HTERT RPE-1 (cell line): ENCODE data around the gene TMC4.
"Not testable (repeated sequence)": the region's sequence is repeated elsewhere in the genome, so short reads cannot be mapped to it uniquely, and the experiment has no call there.

Source experiments
- in situ Hi-C: fragments of 300-500 bp; cut with MboI; formaldehyde crosslinking; loops from 4 replicates; pipeline ENCODE4 v1.14.3; 2020; ENCODE audit warnings: low sequenced_read_pairs

TMC4 gene

GRCh38 chr19:54172471-54173358, at the start of gene TMC4:
Gene TMC4 (minus strand): TSS chr19:54173160. CDS start chr19:54173117, 43 bp downstream.
- in situ Hi-C loops: no loop called here

- in situ Hi-C loops: not testable (repeated sequence)
These were observed 49.0 kb upstream of the TMC4 start for GRCh38 chr19:54221947-54222346.

- in situ Hi-C loops: not testable (repeated sequence)
These were observed 46.7 kb upstream of the TMC4 start for GRCh38 chr19:54219702-54220101.

- in situ Hi-C loops: no loop called here
These were observed 46.2 kb upstream of the TMC4 start for GRCh38 chr19:54218960-54219661.

GRCh38 chr19:54218259-54218658, 45.3 kb upstream of the TMC4 start:
- in situ Hi-C loops: no loop called here

- in situ Hi-C loops: not testable (repeated sequence)
These were observed 44.7 kb upstream of the TMC4 start for GRCh38 chr19:54217517-54218247.

GRCh38 chr19:54216869-54217268, 43.9 kb upstream of the TMC4 start:
- in situ Hi-C loops: no loop called here

GRCh38 chr19:54214734-54215133, 41.8 kb upstream of the TMC4 start:
- in situ Hi-C loops: not testable (repeated sequence)

- in situ Hi-C loops: not testable (repeated sequence)
These were observed 41.3 kb upstream of the TMC4 start for GRCh38 chr19:54214217-54214616.

- in situ Hi-C loops: no loop called here
These were observed 38.3 kb upstream of the TMC4 start for GRCh38 chr19:54211235-54211634.

GRCh38 chr19:54209811-54210494, 37.0 kb upstream of the TMC4 start:
- in situ Hi-C loops: no loop called here

- in situ Hi-C loops: no loop called here
These were observed 36.3 kb upstream of the TMC4 start for GRCh38 chr19:54209058-54209810.

GRCh38 chr19:54208784-54209057, 35.8 kb upstream of the TMC4 start:
- in situ Hi-C loops: no loop called here

- in situ Hi-C loops: no loop called here
These were observed 35.2 kb upstream of the TMC4 start for GRCh38 chr19:54207983-54208783.

- in situ Hi-C loops: no loop called here
These were observed 34.7 kb upstream of the TMC4 start for GRCh38 chr19:54207676-54207982.

- in situ Hi-C loops: not testable (repeated sequence)
These were observed 34.2 kb upstream of the TMC4 start for GRCh38 chr19:54207193-54207592.

GRCh38 chr19:54206831-54207177, 33.8 kb upstream of the TMC4 start:
- in situ Hi-C loops: no loop called here

- in situ Hi-C loops: no loop called here
These were observed 33.3 kb upstream of the TMC4 start for GRCh38 chr19:54206030-54206830.
